GF-D8 (cell line): ENCODE results near the gene MARVELD3.

Experiments used
- DNase-seq: peaks from one replicate; lab custom pipeline; 2025; lab: John Stamatoyannopoulos, UW

Gene MARVELD3

DNA sequence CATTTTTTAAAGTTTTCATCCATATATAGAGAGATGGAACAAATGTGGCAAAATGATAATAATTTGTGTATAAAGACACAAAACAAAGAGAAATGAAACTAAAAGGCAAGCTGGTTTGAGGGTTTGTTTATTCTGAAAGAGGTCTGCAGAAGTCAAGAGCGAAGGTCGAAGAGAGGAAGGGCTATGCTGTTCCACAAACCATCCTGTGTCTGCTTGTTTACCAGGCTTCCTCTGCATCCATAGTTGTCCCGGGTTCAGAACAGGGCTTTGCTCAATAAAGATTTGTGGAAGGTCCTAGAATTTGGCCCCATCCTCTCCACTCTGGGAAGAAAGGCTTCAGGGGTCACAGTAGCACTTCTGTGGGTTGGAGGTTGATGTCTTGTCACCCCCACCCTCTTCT lies 2.4 kb upstream of the MARVELD3 start:
- no peak for DNase-seq

DNA sequence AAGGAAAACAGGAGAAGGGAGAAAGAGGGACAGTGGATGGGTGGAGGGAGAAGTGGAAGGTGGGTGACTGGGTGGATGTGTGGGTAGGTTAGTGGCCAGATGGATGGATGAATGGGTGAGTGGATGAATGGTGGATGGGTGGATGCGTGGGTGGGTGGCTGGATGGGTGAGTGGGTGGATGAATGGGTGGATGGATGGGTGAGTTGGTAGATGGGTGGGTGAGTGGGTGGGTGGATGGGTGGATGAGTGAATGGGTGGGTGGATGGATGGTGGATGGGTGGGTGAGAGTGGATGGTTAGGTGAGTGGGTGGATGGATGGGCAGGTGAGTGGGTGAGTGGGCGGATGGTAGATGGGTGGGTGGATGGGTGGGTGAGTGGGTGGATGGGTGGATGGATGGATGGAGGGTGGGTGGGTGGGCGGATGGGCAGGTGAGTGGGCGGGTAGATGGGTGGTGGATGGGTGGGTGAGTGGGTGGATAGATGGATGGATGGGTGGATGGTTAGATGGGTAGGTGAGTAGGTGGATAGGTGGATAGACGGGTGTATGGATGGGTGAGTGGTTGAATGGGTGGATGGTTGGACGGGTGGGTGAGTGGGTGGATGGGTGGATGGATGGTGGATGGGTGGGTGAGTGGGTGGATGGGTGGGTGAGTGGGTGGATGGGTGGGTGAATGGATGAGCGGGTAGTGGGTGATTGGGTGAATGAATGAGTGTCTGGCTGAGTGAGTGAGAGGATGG lies 702 bp upstream of the MARVELD3 start:
- no peak for DNase-seq

DNA sequence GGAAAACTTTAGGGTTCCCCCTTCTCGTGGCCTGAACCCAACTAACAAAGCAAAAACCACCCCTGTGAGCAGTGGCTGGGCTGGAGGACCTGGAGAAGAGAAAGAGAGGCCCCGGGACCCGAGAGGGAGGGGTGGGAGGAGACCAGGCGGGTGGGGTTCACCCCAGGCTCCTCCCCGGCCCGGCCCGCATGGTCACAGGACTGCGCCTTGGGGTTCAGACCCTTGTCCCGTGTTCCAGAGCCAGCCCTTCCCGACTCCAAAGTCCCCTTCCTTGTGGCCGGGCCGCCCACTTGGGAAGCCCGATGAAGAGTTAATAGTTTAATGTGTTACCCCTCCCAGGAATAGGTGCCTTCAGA lies 852 bp downstream of the MARVELD3 start:
- no peak for DNase-seq

DNA sequence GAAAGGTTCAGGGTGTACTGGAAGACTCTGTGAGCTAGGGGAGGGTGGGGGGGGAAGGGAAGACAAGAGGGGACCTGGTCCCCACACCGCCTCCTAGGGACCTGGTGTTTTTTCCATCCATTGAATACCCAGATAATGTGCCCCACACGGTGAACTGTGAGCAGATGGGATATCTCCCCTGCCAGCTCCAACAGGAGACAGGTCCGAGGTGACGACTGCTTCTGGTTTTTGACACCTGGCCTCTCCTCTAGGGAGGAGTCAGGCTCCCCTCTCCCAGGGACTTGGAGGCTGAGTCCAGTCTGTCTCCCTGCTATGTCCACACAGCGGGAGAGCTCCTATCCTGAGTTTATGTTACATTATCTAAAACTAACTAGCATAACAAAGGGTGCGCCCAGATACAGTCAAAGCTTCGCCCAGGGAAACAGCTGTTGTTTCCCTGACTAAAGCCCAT lies 1.8 kb downstream of the MARVELD3 start:
- DNase-seq, result no peak

DNA sequence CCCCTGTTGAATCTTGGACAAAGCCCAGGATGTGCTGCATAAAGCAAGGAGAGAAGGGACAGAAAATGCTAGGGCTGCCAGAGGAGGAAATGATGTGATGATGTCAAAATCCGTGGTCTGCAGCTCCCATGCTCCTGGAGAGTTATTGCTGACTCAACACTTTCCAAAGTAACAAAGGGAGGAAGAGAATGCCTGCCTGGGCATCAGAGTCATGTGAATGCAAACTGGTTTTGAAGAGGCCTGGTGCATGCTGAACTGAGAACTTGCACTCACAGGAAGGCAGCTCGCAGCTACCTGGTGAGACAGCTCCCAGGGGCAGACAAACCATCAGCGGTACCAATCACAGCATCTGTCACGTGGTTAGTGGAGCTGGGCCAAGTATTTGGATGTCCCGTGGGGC lies 2.8 kb downstream of the MARVELD3 start:
- DNase-seq, result no peak

DNA sequence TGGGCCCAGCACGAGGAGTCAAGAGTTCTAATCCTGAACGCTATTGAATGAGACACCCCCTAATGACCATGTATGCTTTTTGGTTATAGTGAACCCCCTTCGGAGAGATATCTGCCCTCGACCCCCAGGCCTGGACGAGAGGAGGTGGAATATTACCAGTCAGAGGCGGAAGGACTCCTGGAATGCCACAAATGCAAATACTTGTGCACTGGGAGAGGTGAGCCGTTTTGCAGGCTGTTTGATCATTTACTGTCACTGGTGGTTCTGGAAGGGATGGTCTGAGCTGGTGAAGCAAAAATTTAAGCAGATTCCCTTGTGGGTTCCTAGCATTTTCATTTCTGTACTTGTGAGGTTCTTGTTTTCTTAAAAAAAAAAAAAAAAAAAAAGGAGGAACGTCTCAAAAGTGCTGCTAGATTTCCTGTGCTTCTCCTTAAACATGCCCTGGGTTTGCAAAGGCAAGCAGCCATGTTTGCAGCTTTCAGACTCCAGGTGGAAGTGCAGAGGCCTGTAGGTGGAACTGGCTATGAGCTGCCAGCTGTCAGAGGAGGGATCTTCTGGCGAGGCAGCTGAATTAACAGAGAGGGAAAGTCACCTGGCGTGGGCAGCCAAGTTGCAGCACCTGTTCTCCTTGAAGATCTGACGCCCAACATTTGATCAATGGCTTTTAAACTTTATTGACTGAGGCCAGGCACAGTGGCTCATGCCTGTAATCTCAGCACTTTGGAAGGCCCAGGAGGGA lies 3.5 kb downstream of the MARVELD3 start:
- DNase-seq, result no peak

DNA sequence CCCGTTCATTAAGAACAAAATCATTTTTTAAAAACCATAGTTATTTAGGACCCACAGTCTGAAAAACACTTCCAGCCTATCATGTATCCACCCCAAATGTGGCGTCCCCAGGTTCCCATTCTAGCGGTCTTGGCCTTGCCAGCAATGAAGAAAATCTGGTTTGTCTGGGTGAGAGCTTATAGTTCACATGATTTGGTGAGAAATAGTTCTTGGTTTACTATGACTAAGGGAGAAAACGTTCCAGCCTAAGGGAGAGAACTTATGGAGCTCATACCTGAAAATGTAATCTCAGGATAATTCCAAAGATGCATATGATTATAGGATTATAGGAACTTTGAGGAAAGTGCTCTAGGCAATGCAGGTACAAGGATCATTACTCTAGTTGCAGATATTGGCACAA lies 4.8 kb downstream of the MARVELD3 start:
- no peak for DNase-seq

DNA sequence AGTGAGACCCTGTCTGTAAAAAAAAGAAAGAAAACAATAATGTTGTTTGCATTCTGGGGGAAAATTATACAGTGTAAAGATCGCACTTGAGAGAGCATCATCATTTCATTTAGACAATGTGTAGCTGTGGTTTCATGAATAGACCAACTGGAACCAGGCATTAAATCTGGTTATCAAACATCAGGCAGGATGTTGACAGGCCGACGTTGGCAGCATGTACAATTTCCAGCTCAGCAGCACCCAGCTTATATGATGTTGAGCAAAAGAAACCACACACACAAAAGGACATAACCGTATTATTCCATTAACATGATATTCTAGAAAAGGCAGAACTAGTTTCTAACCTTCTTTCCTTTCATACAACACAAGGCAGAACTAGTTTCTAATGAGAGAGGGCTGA lies 5.8 kb downstream of the MARVELD3 start:
- DNase-seq, result no peak

DNA sequence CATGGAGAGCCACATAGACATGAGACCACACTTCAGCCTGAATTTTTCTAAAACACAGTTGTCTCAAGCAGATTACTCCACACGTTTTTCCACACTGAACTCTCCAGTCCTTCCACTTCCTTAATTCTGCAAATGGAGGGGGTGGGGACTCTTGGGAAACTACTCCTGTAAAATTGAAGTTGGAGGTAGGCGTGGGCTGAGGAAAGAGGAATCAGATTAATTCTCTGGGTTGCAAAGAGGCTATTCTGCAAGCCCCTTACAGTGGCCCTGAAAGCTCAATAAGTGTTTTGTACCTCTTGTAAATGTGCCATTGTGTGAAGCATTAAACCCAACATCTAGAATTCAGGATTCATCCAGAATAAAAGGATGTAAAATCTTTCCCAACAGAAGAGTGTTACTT lies 9.6 kb downstream of the MARVELD3 start:
- no peak for DNase-seq

DNA sequence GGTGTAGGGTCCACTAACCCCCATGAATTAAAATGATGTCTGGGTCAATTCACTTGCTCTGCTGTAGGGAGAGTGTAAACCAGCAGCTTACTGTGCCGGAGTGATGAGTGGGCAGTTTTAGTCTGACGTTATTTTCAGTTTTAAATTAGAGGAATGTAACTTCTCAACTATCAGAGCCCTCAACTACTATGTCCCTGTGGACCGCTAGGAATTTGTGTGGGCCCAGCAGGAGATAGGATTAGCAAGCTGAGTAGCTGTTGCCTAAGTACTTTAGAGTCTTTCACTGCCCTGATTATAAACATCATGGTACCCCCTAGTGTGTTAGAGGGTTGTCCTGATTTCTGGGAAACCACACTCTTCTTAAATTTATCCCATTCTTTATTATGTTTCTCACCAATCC lies 11.4 kb downstream of the MARVELD3 start:
- DNase-seq, result no peak

DNA sequence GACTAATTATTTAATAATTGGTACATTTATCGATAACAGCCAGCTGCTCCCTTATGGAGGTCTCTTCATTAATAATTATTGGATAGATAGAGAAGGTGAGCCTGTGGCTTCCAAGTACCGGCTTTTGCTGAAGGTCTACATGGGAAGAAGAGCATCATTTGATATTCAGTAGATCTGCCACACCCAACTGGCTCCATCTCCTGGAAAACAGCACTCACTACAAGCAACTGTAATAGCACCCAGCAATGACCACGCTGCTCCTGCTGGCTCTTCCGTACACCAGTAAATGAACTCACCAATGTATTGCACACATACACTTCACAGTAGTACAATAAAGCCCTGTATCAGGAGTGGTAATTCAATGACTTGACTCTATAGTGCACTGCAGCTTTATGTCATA lies 19.5 kb downstream of the MARVELD3 start:
- no peak for DNase-seq

DNA sequence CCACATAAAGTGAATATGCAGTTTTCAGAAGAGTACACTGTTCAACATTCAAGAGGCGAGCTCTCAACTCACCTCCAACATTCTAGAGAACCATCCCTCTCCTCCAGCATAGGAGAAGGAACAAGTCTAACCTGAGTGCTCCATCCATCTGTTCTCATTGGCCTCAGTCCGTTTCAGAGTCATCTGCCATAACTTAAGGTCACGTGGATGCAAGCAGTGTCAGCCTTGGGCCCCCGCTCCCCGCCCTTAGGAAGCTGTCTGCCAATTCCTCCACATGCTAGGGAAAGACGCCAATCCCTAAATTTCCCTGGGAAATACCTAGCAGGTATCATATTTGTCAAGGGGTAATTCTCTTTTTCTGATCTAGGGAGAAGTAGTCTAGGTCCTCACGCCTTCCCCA lies 21.4 kb downstream of the MARVELD3 start:
- no peak for DNase-seq

DNA sequence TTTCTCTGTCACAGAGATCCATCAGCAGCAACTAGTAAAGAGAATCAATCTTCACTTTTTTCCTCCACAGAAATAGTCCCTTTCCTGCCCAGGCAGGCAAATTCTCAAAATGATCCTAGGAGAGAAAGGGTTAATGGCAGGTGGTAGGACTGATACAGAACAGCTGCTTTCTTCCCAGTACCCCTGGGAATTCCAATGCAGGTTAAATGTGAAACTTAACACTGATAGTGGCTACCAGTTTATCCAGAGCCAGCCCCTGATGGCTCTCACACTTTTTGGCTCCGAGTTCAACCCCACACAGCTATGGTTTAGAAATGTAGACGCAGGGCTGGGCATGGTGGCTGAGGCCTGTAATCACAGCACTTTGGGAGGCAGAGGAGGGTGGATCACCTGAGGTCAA lies 22.2 kb downstream of the MARVELD3 start:
- DNase-seq, result no peak

DNA sequence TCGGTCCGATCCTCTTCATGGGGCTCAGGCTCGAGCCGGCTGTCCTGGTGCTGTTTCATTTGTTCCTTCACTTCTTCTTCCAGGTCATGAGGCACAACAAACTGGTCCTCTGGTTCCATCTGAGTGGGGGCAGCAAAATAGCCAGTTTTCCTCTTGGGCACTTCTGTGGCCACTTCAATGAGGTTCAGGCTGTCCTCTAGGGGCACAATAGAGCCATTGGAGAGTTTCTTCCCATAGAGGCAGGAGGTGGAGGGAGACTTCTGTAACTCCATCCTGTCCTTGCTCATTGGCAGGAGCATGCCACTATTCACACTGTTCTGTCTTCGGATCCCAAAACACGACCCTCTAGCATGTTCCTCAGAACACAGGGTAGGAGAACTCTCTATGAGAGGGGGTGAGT lies 22.9 kb downstream of the MARVELD3 start:
- no peak for DNase-seq

DNA sequence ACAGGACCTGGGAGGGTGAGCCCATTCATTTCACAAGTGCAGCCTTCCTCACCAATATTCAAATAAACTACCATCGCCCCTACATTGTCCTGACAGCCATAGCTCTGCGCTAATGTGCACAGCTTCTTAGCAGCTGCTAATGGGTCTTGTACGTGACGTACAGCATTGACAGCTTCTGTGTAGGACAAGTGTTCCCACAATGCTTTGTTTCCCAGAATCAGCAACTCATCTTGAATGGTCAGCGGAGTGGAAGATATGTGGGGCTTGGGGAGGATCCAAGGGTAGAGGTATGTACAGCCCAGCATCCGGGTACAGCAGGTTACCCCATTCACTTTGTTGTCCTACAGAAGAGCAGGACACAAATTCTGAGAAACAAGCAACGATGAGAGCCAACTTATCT lies 23.7 kb downstream of the MARVELD3 start:
- DNase-seq, result no peak

DNA sequence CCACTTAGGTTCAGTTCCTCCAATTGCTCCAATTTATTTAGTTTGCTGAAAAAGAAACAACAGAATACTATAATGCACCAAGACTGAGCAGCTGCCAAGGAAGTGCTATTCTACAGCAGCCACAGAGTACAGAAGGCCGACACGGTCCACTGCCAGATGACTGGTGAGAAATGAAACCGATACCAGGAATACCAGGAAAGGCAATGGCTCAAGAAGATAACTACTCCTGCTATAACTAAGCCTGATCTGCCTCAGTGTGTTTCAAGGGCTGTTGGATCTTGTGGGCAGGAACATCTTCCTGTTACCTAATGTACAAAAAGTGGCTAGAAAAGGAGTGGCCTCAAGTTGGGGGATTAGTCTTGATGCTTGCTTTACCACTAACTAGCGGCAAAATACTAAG lies 32.8 kb downstream of the MARVELD3 start:
- no peak for DNase-seq

DNA sequence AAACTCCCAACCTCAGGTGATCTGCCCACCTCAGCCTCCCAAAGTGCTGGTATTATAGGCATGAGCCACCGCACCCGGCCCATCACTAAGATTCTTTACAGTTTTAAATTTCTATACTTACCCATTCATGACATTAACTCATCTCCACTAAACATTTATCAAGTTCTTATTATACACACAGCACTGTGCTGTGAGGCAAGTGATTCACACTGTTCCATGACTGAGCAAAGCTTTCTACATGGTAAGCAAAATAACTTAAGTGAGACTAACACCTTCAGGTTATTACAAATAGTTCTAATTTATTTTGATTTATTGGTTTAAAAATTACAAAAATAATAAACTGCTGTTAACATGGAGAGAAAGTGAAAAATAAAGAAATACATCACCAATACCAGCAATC lies 33.5 kb downstream of the MARVELD3 start:
- no peak for DNase-seq

DNA sequence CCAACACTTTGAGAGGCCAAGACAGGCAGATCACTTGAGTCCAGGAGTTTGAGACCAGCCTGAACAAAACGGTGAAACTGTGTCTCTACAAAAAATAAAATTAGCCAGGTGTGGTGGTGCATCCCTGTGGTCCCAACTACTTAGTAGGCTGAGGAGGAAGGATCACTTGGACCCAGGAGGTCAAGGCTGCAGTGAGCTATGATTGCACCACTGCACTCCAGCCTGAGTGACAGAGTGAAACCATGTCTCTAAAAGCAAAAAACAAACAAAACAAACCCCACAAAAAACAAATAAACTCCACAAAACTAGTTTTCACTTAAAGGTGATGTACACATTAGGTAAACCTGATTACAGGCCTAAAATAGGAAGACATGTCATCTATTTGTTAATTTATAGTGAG lies 40.3 kb downstream of the MARVELD3 start:
- no peak for DNase-seq

DNA sequence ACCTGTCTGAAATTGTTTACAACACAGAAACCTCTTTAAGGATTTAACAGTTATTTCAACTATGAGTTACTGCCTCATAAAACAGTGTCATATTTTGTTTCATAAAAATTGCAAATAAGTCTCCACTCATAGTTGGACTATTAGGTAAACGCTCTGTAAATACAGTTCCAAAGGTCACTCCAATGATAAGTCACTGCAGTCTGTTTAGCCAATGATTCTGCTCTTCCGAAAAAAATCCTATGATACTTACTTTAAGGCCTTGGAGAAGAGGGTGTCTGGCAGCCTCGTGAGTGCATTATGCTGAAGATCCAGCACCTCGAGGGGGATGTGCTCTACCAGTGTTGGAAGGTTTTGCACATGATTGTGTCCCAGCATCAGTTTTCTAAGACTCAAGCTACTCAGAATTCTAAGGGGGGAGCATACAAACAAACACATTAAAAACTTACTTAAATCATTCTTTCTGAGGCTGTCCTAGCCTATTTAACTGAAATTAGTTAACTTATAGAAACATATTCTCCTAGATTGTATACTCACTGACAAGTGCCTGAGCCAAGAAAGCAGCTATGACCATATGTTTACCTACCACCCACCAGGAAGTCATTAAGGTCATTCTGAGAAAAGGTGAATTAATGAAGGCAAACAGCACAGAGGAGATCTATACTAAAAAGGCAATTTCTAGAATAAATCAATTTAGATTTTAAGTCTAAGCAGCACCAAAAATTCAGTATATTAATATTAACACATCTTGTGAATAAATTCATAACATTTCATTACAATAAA lies 41.1 kb downstream of the MARVELD3 start:
- DNase-seq, result no peak

DNA sequence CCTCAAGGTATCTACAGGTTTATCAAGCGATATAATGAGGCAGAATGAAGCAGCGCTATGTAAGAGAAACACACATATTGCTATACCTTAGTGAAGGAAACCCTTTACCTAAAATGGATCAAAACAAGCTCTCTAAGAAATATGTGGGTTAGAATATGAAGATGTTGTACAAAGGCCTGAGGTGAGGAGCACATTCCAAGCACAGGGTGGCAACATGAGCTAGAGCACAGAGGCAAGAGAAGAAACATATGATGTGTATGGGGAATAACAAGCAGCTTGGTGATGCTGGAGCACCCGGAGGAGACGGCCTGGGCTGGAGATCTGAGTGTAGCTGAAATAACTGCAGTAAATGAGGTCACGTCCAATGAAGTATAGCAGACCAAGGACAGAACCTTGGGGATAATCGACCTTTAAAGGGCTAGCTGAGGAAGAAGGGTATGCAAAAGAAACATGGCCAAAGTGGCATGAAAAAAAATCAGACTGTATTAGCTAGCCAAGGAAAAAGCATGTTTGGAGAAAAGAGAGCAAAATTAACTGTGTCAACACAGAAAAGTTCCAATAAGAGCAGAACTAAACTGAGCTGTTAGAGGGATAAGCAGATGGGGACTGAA lies 44.0 kb downstream of the MARVELD3 start:
- no peak for DNase-seq

DNA sequence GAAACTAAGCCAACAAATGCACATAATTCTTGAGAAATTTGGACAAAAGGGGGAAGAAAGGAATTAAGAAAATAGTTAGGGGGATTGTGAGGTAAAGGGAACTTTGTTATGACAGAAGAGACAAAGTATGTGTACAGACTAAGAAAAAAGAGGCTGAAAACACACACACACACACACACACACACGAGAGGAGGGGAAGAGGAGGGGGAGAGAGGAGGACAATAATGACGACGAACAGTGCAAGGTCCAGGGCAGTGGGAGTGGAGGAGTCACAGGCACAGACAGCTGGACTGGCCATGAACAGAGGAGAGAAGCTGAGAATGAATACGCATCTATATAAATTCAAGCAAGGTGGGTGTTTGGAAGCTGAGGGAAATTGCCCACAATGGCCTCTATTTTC lies 44.6 kb downstream of the MARVELD3 start:
- DNase-seq, result no peak

DNA sequence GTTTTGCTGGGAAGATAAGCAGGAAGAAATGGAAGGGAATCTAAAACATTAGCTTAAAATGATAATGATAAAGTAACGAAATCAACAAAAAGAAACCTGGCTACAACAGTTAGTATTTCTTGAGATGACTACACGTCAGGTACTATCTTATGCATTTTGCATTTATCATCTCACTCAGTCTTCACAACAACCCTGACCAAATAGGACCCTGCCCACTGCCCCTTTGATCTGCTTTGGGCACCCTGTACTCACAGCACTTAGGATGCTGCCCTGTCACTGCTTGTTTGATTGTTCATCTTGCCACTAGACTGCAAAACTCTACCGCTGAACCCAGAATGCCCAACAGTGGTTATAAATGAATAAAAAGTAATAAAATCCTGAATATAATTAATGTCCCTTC lies 45.2 kb downstream of the MARVELD3 start:
- DNase-seq, result no peak

DNA sequence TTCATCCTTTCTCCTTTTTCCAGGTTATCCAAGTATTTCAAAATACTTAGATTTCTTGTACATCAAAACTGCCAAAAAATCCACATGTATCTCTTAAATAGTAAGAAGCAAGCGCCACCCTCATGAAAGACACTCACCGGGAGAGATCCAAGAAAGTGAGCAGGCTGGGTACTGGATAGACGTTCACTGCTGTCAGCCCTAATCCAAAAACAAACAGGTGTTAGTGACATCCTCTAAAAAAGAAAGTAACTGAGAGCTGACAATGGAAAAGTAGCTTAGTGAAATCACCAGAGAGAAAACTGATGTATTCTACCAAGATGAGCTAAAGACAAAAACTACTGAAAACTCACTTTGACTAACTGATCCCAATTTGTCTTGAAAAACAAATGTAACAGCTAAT lies 46.1 kb downstream of the MARVELD3 start:
- DNase-seq, result no peak
